Parathyroid adenoma (tissue), 2 donors: Measurements from ENCODE around the gene DNASE1L2.

Experiments used
- H2AFZ ChIP-seq: fragments of 300-600 bp; sonication (generic); one replicate; pipeline ENCODE4 v1.7.0; 2017; ENCODE audit warnings: antibody characterized with exemption, mild to moderate bottlenecking
- H3K27ac ChIP-seq: fragments of 300-600 bp; sonication (generic); one replicate; pipeline ENCODE4 v1.7.0; 2017
- H3K27me3 ChIP-seq: fragments of 300-600 bp; sonication (generic); one replicate; pipeline ENCODE4 v1.7.0; 2017; ENCODE audit warnings: low read length; ENCODE audit not compliant: control insufficient read depth, insufficient read depth
- H3K36me3 ChIP-seq: fragments of 300-600 bp; sonication (generic); one replicate; pipeline ENCODE4 v1.7.0; 2017; ENCODE audit warnings: low read length; ENCODE audit not compliant: control insufficient read depth, insufficient read depth
- H3K4me1 ChIP-seq: fragments of 300-600 bp; sonication (generic); one replicate; pipeline ENCODE4 v1.7.0; 2017; ENCODE audit warnings: control low read depth
- H3K4me2 ChIP-seq: fragments of 300-600 bp; sonication (generic); one replicate; pipeline ENCODE4 v1.7.0; 2017; ENCODE audit warnings: low read length
- H3K4me3 ChIP-seq: fragments of 300-600 bp; sonication (generic); one replicate; pipeline ENCODE4 v1.7.0; 2017; ENCODE audit warnings: low read depth, low read length
- H3K79me2 ChIP-seq: fragments of 300-600 bp; sonication (generic); one replicate; pipeline ENCODE4 v1.7.0; 2017; ENCODE audit warnings: control low read depth
- H3K9ac ChIP-seq: fragments of 300-600 bp; sonication (generic); one replicate; pipeline ENCODE4 v1.7.0; 2017; ENCODE audit warnings: mild to moderate bottlenecking
- H3K9me3 ChIP-seq: fragments of 300-600 bp; sonication (generic); one replicate; pipeline ENCODE4 v1.7.0; 2017; ENCODE audit warnings: low read length; ENCODE audit not compliant: control insufficient read depth
- TF ChIP-seq, protein P1 (sequence below): fragments of 300-600 bp; sonication (generic); IDR thresholded peaks from one replicate; pipeline ENCODE4 v1.7.0; 2017; ENCODE audit warnings: antibody characterized with exemption, mild to moderate bottlenecking
- donor health status: primary hyperparathyroidism.

Gene DNASE1L2

DNA sequence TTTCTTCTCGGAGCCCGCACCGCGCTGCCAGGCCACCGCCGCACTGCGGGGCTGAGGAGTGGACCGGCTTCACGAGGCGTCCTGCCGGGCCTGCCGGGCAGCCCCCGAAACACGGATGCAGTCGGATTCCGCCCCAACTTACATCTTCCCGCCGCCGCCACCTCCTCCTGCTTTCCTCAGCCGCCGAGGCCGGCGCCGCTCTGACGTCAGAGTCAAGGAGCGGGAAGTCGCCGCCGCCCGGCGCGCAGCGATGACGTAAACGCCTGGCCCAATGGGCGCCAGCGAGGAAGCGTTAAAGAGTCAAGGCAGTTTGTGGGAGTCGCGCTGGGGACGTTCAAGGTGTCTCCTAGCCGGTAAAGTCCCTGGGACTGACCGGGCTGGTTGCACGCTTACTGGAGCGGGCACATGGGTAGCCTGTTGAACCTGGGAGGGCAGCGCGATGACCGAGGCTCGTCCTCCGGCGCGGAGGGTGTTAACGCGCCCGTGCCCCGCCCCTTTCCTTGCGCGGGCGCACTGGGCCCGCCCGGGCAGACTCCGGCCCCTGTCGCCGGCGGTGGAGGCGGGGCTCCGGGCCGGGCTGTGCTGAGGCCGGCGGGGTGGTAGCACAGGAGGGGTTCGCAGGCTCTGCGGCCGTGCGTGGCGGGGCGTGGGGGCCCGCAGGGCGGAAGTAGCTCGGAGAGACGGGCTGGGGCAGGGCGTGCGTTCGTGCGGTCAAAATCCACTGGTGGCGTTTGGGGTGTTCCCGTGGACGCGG is 31.8 kb downstream of the DNASE1L2 start, which contains the start of gene RNPS1:
RNPS1 (minus strand) TSS at position 214 of the 754 bp plus-strand sequence. CDS start 3,483 bp downstream, outside the sequence.
- Histone ChIP-seq H2AFZ (peak within 1 kb of the TSS; percentile 95), H3K27me3 (no peaks in the 10 kb centered on the region), H3K4me2 (peak within 1 kb of the TSS; percentile 92), H3K4me1 (peaks cover 4% of the 10 kb centered on the region), H3K9me3 (no peaks in the 10 kb centered on the region), H3K9ac (peak within 1 kb of the TSS; percentile 47), H3K36me3 (no peaks in the 10 kb centered on the region), H3K27ac (peak within 1 kb of the TSS; percentile 92), H3K79me2 (peaks cover 17% of the 10 kb centered on the region), H3K4me3 (peak within 1 kb of the TSS; percentile 99)
- TF ChIP-seq, protein P1, sequence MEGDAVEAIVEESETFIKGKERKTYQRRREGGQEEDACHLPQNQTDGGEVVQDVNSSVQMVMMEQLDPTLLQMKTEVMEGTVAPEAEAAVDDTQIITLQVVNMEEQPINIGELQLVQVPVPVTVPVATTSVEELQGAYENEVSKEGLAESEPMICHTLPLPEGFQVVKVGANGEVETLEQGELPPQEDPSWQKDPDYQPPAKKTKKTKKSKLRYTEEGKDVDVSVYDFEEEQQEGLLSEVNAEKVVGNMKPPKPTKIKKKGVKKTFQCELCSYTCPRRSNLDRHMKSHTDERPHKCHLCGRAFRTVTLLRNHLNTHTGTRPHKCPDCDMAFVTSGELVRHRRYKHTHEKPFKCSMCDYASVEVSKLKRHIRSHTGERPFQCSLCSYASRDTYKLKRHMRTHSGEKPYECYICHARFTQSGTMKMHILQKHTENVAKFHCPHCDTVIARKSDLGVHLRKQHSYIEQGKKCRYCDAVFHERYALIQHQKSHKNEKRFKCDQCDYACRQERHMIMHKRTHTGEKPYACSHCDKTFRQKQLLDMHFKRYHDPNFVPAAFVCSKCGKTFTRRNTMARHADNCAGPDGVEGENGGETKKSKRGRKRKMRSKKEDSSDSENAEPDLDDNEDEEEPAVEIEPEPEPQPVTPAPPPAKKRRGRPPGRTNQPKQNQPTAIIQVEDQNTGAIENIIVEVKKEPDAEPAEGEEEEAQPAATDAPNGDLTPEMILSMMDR = no peak

DNA sequence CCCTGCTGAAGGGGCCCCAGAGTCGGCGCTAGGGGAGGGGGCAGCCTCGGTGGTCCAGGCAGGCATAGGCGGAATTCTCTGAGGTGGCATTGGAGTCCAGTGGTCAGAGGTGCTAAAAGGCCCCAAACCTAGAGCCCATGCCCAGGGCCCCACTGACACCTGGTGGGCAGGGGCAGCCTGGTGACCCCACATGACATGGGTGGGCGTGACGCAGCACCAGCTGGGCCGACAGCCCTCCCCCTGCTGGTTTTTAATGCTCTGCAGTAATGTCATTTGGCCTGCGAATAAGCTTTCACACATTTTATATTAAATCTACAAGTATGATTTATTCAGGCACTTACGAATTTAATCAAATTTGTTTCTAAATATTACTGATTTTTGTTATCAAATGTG is 33.8 kb downstream of the DNASE1L2 start:
- H3K36me3 ChIP-seq = no peaks in the 10 kb centered on the region
- H3K79me2 ChIP-seq = peaks cover 15% of the 10 kb centered on the region
- H3K27me3 ChIP-seq = no peaks in the 10 kb centered on the region
- no peak overlapping the region for H3K27ac ChIP-seq
- H3K9me3 ChIP-seq = no peaks in the 10 kb centered on the region
- H3K4me3 ChIP-seq = no peak overlapping the region
- no peak overlapping the region for H2AFZ ChIP-seq
- H3K9ac ChIP-seq = no peak overlapping the region
- TF ChIP-seq, protein P1 = no peak
- H3K4me1 ChIP-seq = peaks cover 4% of the 10 kb centered on the region
- no peak overlapping the region for H3K4me2 ChIP-seq

DNA sequence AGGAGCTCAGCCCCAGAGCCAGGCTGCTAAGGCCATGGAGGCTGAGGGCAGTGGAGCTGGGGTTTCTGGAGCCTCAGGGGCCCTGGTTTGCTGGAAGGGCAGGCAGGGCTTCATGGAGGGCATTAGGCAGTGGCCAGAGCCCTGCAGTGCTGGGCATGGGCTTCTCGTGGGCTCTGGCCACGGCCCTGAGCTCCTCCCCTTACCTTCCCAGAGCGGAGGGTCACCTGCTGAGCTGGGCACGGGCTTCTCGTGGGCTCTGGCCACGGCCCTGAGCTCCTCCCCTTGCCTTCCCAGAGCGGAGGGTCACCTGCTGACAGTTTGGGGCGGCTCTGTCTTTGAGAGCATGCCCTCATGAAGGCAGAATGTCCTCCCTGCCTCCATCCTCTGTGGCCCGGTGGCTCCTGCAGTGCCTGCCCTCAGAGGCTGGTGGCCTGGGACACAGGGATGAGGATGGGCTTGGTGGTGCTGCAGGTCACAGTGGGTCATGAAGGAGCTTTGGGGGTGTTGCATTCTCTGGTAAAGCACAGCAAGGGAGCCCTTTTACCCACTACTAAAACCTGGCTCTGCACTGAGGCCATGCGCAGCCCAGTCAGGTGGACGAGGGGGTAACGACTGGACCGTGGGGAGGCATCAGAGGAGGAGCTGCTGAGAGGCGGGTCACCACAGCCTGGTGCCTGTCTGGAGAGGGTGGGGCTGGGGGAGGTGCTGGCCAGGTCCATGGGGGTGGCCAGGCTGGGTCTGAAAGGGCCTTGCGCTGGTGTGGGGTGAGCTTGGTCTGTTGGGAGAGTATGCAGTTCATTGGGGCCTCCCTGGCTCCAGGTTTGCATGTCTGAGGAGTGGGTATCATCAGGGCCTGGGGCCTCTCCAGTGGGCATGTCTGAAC is 34.6 kb downstream of the DNASE1L2 start:
- peaks cover 4% of the 10 kb centered on the region for H3K4me1 ChIP-seq
- H3K9me3 ChIP-seq = no peaks in the 10 kb centered on the region
- H3K4me3 ChIP-seq = no peak overlapping the region
- no peak overlapping the region for H3K27ac ChIP-seq
- no peaks in the 10 kb centered on the region for H3K36me3 ChIP-seq
- H3K27me3 ChIP-seq = no peaks in the 10 kb centered on the region
- H3K4me2 ChIP-seq = no peak overlapping the region
- H3K79me2 ChIP-seq = peaks cover 8% of the 10 kb centered on the region
- H3K9ac ChIP-seq = no peak overlapping the region
- H2AFZ ChIP-seq = no peak overlapping the region
- TF ChIP-seq, protein P1 = no peak

DNA sequence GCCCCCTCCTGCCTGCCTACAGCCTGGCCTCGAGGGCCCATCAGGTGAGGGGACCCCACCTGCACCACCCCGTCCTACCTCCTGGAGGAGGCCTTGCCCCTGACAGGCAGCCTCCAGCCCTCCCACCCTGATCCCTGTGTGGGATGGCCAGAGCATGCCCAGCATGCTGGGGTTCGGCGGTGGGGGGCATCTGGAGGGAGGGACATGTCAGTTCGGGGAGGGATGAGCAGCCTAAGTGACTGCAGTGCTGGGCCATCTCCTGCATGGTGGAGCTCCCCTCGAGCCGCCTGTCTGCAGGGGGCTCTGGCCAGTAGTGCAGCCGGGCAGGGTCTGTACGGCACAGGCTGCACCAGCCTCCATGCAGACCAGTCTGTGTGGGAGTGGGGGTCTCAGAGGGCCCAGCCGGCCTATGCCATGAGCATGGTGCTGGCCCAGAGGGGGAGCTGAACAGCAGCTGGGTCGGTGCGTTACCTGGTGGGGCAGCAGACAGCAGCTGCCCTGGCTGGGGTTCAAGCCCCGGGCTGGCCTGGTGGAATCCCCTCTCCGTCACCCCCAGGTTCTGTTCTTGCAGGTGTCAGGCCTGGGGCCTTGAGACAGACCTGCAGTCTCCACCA is 35.7 kb downstream of the DNASE1L2 start:
- Histone ChIP-seq H3K4me1 (peaks cover 4% of the 10 kb centered on the region), H3K4me3 (no peak overlapping the region), H3K27me3 (no peaks in the 10 kb centered on the region), H3K4me2 (no peak overlapping the region), H2AFZ (no peak overlapping the region), H3K79me2 (peaks cover 3% of the 10 kb centered on the region), H3K36me3 (no peaks in the 10 kb centered on the region), H3K9me3 (no peaks in the 10 kb centered on the region), H3K27ac (no peak overlapping the region), H3K9ac (no peak overlapping the region)
- TF ChIP-seq, protein P1 = no peak
